Stimulated activated CD8-positive, alpha-beta memory T cell treated with anti-CD3 and anti-CD28 coated beads, Interleukin-15, amount 100 ng/mL, for 48 hours (primary cell): ENCODE measurements around the gene IL36RN.
"Not testable (repeated sequence)": the region's sequence is repeated elsewhere in the genome, so short reads cannot be mapped to it uniquely, and the experiment has no call there.

Experiments
- DNase-seq, 2 donors: peaks; one replicate each; pipeline ENCODE4 v3.0.0-alpha.2; 2020; ENCODE audit warnings: low read depth in 2 of 2

The IL36RN gene

GRCh38 chr2:113075030-113075429 lies 16.0 kb downstream of the IL36RN start:
- no peak for DNase-seq

DNA sequence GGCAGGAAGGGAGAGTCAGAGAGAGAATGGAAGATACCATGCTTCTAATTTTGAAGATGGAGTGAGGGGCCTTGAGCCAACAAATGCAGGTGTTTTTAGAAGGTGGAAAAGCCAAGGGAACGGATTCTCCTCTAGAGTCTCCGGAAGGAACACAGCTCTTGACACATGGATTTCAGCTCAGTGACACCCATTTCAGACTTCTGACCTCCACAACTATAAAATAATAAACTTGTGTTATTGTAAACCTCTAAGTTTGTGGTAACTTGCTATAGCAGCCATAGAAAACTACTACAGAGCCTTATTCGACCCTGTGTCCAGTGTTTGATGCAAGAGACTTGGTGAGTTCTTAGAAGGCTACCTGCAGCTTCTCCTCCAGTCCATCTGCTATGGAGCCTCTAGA lies 16.6 kb downstream of the IL36RN start:
- no peak for DNase-seq

- no peak for DNase-seq
Observed at GRCh38 chr2:113076954-113077669, 18.1 kb downstream of the IL36RN start.

DNA sequence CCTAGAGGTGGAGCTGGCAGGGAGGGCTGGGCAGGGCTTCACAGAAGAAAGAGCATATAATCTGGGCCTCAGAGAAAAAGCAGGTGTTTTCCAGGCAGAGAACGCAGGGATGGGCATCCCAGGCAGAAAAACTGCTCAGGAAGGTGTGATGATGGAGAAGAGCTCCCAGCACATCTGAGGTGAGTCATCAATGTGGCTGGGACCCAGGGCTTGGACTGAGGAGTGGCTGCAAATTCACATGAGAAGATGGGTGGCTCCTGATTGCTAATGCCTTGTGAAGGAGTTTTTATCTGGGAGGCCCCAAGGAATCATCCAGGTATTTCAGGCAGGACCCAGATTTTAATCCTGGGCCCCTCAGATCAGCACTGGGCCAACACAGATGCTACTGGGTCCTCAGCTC lies 18.9 kb downstream of the IL36RN start:
- DNase-seq, result no peak

DNA sequence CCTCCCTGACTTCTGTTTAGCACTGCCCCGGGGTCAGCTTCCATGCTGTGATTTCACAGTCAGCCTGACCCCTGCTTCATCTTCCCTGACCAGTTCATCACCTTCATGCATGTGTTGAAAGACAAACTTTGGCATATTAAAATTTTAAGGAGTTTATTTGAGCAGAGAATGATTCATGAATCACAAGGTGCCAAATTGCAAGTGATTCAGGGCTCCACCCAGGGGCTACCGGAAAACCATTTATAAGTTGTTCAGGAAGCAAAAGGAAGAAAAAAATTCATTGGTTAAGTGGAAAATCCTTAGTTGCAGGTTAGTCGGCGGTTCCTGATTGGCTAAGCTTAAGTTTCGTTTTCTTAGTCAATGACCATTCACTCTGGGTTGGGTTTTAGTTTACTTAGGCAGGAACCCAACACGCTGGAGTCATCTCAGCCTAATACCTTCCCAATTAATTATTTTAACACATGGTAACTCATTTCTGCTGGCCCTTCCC lies 19.4 kb downstream of the IL36RN start:
- no peak for DNase-seq

DNA sequence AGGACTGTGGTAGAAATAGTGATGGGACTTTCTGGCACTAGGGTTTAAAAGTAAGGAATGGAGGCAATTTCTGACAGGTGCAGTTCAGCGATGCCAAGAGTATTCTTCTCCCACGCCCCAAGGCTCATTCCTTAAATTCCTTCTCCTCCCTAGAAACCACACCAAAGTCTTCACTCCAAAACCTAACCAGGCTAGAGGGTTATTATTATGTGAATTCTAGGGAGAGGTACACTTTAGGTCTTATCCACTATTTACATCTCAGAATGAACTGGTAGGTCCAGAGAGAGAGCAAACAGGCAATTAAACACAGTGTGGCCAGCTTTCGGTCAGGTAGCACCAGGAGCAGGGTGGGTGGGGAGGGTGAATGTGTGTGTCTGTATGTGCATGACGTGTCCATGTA lies 20.1 kb downstream of the IL36RN start:
- DNase-seq, result no peak

DNA sequence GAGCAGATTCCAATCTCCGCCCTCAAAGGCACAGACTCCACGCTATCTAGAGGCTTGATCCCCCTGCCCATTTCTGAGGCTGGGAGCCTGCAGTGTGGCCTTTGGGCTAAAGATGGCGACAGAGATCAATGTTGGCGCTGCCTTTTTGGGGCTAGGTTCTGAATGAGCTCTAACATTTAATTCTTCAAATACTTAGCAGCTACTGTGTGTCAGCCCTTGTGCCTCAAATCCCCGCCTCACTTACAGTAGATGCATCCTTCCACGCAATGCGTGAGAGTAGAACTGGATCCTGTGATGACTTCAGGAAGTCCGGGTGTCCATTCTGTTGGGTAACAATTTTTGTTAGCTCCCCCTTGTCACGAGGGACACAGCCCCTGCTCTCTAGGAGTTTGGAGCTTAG lies 21.1 kb downstream of the IL36RN start:
- peak in 1 of 2 donors; percentile 23 for DNase-seq

DNA sequence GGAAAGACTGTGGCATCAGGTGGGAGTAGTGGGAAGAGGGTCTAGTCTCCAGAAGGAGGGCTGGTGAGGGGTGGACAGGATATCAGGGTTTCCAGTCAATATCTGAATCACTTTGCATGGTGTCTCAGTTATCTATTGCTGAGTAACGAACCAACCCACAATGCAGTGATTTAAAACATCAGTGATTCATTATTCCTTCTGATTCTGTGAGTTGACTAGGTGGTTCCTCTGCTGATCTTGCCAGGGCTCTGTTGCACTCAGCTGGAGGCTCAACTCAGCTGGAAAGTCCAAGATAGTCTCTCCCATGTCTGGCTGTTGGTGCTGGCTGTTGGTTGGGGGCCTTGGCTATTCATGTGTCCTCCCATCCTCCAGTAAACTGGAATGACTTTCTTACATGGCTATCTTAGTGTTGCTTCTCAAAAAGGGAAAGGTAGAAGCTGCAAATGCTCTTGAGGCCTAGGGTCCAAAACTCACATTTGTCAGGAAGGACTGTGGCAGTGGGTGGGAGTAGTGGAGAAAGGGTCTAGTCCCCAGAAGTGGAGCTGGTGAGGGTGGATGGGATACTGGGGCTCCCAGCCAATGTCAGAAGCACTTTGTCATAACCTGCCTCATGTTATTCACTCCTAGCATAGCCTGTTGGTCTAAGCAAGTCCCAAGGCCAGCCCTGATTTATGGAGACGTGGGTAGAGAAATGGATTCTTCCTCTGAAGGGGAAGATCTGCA lies 22.7 kb downstream of the IL36RN start:
- no peak for DNase-seq

GRCh38 chr2:113083296-113083695 lies 24.3 kb downstream of the IL36RN start:
- DNase-seq, result no peak

DNA sequence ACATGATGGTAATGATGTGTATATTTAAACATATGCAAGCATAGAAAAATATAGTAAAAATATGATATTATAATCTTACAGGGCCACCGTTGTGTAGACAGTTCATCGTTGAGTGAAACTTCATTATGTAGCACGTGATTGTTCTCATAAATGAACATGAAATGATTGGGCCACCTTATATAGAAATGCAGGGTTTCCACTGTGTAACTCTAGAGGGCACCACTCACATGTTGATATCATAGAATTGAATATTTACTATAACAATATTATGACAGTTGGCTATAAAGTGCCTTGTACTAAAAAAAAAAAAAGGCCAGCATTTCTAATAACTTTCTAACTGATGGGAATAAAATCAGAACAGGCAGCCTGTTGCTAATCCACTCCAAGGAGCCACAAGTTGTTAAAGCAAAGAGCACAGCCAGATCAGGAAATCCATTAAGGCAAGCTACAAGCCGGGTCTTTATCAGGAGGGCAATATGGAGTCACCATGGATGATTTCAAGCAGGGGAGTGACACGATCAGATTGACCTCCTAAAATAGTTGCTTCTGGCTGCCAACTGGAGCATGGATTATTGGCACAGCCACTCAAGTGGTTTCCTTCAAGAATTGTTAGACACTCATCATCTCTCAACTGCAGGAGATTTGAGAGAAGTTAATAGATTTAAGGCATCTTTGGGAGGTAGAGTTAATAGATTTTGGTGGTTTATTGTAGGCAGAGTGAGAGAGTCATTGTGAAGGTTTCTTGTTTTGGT lies 25.4 kb downstream of the IL36RN start:
- DNase-seq, result no peak

GRCh38 chr2:113085542-113085941 lies 26.5 kb downstream of the IL36RN start:
- no peak for DNase-seq

GRCh38 chr2:113088213-113088992 lies 29.4 kb downstream of the IL36RN start:
- no peak for DNase-seq

- no peak for DNase-seq
Observed at GRCh38 chr2:113089916-113090315, 30.9 kb downstream of the IL36RN start.

GRCh38 chr2:113091231-113091896 lies 32.4 kb downstream of the IL36RN start:
- no peak for DNase-seq

- DNase-seq, result no peak
Observed at GRCh38 chr2:113092864-113093612, 34.0 kb downstream of the IL36RN start.

DNA sequence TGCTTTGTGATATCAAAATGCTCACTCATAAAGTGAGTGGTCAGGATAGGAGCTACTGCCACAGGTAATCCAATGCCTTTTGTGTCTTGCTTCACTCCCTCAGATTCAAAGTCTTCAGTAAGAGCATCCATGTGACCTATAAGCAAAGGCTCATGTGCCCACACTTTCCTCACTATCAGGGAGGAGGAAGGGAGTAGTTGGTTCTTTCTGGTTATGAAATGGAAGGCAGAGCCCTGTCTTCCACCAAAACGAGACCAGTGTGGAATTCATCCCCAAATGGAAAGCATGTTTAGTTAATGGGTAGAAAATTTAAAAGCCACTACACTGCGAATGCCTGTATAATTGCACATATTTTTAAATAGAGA lies 34.6 kb downstream of the IL36RN start:
- DNase-seq, result no peak

GRCh38 chr2:113096306-113096705 lies 37.3 kb downstream of the IL36RN start:
- DNase-seq, result not testable (repeated sequence)

GRCh38 chr2:113096842-113097618 lies 38.0 kb downstream of the IL36RN start:
- DNase-seq, result not testable (repeated sequence)

- no peak for DNase-seq
Observed at GRCh38 chr2:113098041-113098440, 39.0 kb downstream of the IL36RN start.

GRCh38 chr2:113098532-113098931 lies 39.5 kb downstream of the IL36RN start:
- no peak for DNase-seq
